Right atrium auricular region (tissue), 2 donors: Measurements from ENCODE around the gene MEIOB. TPM values are rescaled to one million over a fixed set of nuclear protein-coding genes. Genes with fewer than 3 reads are reported as not detected.

Source experiments
- DNase-seq: peaks from one replicate; pipeline ENCODE4 v3.0.0-alpha.2; 2019; ENCODE audit warnings: low spot score
- H3K27ac ChIP-seq, 2 donors: fragments of 200-600 bp; sonication (generic); 1 replicate in 1 of 2; 2 replicates in 1 of 2; pipeline ENCODE4 v1.5.1; 2016 to 2019
- H3K27me3 ChIP-seq, 2 donors: fragments of 200-600 bp; sonication (generic); one replicate each; pipeline versions ENCODE4 v1.5.1 to v1.6.0; 2017 to 2019
- H3K36me3 ChIP-seq: fragments of 200-600 bp; sonication (generic); one replicate; pipeline ENCODE4 v1.5.1; 2016
- H3K4me1 ChIP-seq, 2 donors: fragments of 200-600 bp; sonication (generic); one replicate each; pipeline versions ENCODE4 v1.5.1 to v1.6.0; 2017 to 2019
- H3K4me3 ChIP-seq, 2 donors: fragments of 200-600 bp; sonication (generic); 1 replicate in 1 of 2; 2 replicates in 1 of 2; pipeline ENCODE4 v1.5.1; 2017 to 2019; ENCODE audit warnings: mild to moderate bottlenecking in 1 of 2, moderate library complexity in 1 of 2
- H3K9me3 ChIP-seq, 2 donors: fragments of 200-600 bp; sonication (generic); one replicate each; pipeline ENCODE4 v1.5.1; 2019
- CTCF ChIP-seq, 2 donors: fragments of 200-600 bp; sonication (generic); IDR thresholded peaks; one replicate each; pipeline ENCODE4 v1.5.1; 2019; ENCODE audit warnings: antibody characterized with exemption in 2 of 2
- total RNA-seq, 2 donors: library from RNA; depleted of rRNA; stranded (reverse); fragments of >200 nt; gene quantifications; one replicate each; pipeline ENCODE4 v1.1.0, GENCODE V29; 2016

The MEIOB gene
- total RNA-seq, 2 donors from 2014 or later = not detected

- no peak for TF ChIP-seq CTCF (IDR thresholded peaks at IDR 0.05)
- peaks cover 73% of the 10 kb centered on the region for H3K36me3 ChIP-seq
- H3K9me3 ChIP-seq = no peaks in the 10 kb centered on the region
- H3K27me3 ChIP-seq = no peaks in the 10 kb centered on the region
- no peak for DNase-seq
- no peak overlapping the region for H3K27ac ChIP-seq
- no peaks in the 10 kb centered on the region for H3K4me1 ChIP-seq
- no peak overlapping the region for H3K4me3 ChIP-seq
Measured at GRCh38 chr16:1818204-1818872, 53.6 kb downstream of the MEIOB start.

- Histone ChIP-seq H3K4me1 (peaks cover 0 to 5% of the 10 kb centered on the region in 2 donors), H3K36me3 (peaks cover 73% of the 10 kb centered on the region), H3K27ac (no peak overlapping the region), H3K27me3 (no peaks in the 10 kb centered on the region), H3K9me3 (no peaks in the 10 kb centered on the region), H3K4me3 (no peak overlapping the region)
- no peak for TF ChIP-seq CTCF (IDR thresholded peaks at IDR 0.05)
- no peak for DNase-seq
Measured at GRCh38 chr16:1817716-1818115, 54.2 kb downstream of the MEIOB start.

GRCh38 chr16:1817276-1817589 lies 54.7 kb downstream of the MEIOB start:
- no peaks in the 10 kb centered on the region for H3K9me3 ChIP-seq
- DNase-seq = no peak
- TF ChIP-seq CTCF (IDR thresholded peaks at IDR 0.05) = no peak
- H3K36me3 ChIP-seq = peaks cover 68% of the 10 kb centered on the region
- peaks cover 0 to 9% of the 10 kb centered on the region in 2 donors for H3K4me1 ChIP-seq
- no peaks in the 10 kb centered on the region for H3K27me3 ChIP-seq
- H3K27ac ChIP-seq = no peak overlapping the region
- no peak overlapping the region for H3K4me3 ChIP-seq

GRCh38 chr16:1816396-1817275 lies 55.3 kb downstream of the MEIOB start:
- TF ChIP-seq CTCF (IDR thresholded peaks at IDR 0.05) = no peak
- no peaks in the 10 kb centered on the region for H3K27me3 ChIP-seq
- peaks cover 0 to 9% of the 10 kb centered on the region in 2 donors for H3K4me1 ChIP-seq
- DNase-seq = no peak
- no peaks in the 10 kb centered on the region for H3K9me3 ChIP-seq
- no peak overlapping the region for H3K27ac ChIP-seq
- no peak overlapping the region for H3K4me3 ChIP-seq
- peaks cover 62% of the 10 kb centered on the region for H3K36me3 ChIP-seq

GRCh38 chr16:1815461-1815860 lies 56.5 kb downstream of the MEIOB start:
- Histone ChIP-seq H3K27ac (no peak overlapping the region), H3K4me3 (no peak overlapping the region), H3K36me3 (peaks cover 54% of the 10 kb centered on the region), H3K4me1 (peaks cover 0 to 9% of the 10 kb centered on the region in 2 donors), H3K9me3 (no peaks in the 10 kb centered on the region), H3K27me3 (no peaks in the 10 kb centered on the region)
- no peak for DNase-seq
- TF ChIP-seq CTCF (IDR thresholded peaks at IDR 0.05) = no peak
